ENCODE results near the gene ZNF827. TPM values are rescaled to one million over a fixed set of nuclear protein-coding genes. Genes with fewer than 3 reads are reported as not detected.

ZNF827 gene
- total RNA-seq, 1 donor from 2014 or later, result 27.2 TPM

DNA sequence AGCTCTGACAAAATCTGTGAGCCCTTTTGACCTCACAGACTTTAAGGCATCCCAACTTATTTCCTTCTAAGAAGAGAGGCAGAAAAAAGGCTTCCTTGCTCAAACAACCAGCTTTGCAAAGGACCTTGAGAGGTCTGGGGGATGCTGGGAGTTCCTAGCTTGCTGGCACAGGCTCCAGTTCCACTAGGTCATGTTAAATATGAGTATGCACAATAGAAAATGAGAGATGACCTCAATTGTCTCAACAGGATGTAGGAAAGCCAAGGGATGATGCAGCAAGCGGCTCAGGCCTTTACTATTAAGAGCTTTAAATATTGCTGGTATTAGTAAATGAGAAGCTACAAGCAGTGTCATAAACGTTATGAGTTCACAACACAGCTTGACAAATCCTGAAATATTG is 13.3 kb upstream of the ZNF827 start:
- no peak for ATAC-seq (ENCODE audit: low read depth)
- H3K27me3 Mint-ChIP-seq, result peaks cover 6% of the 10 kb centered on the region
- DNase-seq, result no peak
- no peaks in the 10 kb centered on the region for H3K36me3 Mint-ChIP-seq (ENCODE audit: low read depth)
- peaks cover 6% of the 10 kb centered on the region for H3K4me1 Mint-ChIP-seq
- TF ChIP-seq, protein P1, sequence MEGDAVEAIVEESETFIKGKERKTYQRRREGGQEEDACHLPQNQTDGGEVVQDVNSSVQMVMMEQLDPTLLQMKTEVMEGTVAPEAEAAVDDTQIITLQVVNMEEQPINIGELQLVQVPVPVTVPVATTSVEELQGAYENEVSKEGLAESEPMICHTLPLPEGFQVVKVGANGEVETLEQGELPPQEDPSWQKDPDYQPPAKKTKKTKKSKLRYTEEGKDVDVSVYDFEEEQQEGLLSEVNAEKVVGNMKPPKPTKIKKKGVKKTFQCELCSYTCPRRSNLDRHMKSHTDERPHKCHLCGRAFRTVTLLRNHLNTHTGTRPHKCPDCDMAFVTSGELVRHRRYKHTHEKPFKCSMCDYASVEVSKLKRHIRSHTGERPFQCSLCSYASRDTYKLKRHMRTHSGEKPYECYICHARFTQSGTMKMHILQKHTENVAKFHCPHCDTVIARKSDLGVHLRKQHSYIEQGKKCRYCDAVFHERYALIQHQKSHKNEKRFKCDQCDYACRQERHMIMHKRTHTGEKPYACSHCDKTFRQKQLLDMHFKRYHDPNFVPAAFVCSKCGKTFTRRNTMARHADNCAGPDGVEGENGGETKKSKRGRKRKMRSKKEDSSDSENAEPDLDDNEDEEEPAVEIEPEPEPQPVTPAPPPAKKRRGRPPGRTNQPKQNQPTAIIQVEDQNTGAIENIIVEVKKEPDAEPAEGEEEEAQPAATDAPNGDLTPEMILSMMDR (IDR thresholded peaks at IDR 0.05), result no peak
- no peak overlapping the region for H3K4me3 Mint-ChIP-seq
- POLR2A ChIA-PET, result no interaction called here
- no peak overlapping the region for H3K27ac Mint-ChIP-seq
- intact Hi-C loops (cut with micrococcal nuclease), result no loop called here
- H3K9me3 Mint-ChIP-seq, result no peaks in the 10 kb centered on the region
- CTCF ChIA-PET, result no interaction called here

DNA sequence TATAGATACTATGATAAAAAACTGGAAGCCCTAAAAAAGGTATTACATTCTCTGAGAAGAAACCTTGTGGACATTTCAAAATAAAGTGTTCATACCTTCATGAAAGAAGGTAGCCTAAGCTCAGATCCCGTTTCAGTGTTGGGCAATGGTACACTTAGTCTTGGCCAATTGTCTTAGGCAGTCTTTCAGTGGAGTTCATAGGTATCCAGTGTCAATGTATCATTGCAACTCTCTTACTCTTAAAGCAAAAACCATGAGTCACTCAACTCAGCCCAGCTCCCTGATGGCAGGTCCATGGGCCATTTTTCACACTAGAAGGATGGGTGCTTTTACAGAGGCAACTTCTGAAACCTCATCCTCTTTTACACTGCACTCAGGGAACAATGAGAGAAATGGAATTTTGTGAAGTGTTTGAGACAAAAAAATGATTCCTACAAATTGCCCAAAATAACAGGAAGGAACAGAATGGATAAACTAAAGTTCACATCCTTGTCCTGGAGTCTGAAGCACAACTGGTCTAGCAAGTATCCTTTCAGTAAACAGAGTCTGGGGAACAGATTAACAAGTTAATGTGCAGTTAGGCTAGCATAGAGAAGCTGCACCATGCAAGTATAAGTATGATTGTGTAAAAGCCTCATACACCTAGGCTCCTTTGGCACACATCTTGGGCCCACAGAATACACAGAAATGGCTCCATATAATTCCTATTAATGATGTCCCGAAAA is 7.0 kb upstream of the ZNF827 start:
- POLR2A ChIA-PET, result no interaction called here
- TF ChIP-seq, protein P1 (IDR thresholded peaks at IDR 0.05), result no peak
- Mint-ChIP-seq H3K27ac (no peak overlapping the region), H3K4me1 (no peaks in the 10 kb centered on the region), H3K4me3 (no peak overlapping the region), H3K36me3 (ENCODE audit: low read depth) (no peaks in the 10 kb centered on the region), H3K27me3 (peaks cover 5% of the 10 kb centered on the region), H3K9me3 (no peaks in the 10 kb centered on the region)
- CTCF ChIA-PET, result no interaction called here
- intact Hi-C loops (cut with micrococcal nuclease), result no loop called here
- DNase-seq (no peak), ATAC-seq (ENCODE audit: low read depth) (no peak)

DNA sequence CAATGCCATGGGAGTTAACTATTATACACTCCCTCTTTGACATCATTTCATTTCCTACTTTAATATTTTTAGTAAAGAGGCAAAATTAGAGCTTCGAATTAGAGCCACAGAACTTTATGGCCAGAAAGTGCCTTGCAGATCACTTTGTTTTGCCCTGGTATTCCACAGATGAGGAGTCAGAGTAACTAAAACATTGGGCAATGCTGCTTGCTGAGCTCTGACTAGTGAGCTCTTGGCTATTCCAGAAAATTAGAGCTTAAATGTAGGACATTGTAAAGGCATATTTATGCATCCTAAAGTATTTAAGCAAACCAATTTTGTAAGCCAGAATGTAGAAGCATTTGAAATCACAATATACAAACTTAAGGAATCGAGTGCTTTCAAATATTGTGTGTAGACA is 6.3 kb upstream of the ZNF827 start:
- intact Hi-C loops (cut with micrococcal nuclease), result no loop called here
- H3K27ac Mint-ChIP-seq, result no peak overlapping the region
- H3K9me3 Mint-ChIP-seq, result no peaks in the 10 kb centered on the region
- H3K27me3 Mint-ChIP-seq, result peaks cover under 1% of the 10 kb centered on the region
- TF ChIP-seq, protein P1 (IDR thresholded peaks at IDR 0.05), result no peak
- DNase-seq, result no peak
- CTCF ChIA-PET, result no interaction called here
- H3K4me1 Mint-ChIP-seq, result no peaks in the 10 kb centered on the region
- POLR2A ChIA-PET, result no interaction called here
- no peak for ATAC-seq (ENCODE audit: low read depth)
- H3K36me3 Mint-ChIP-seq (ENCODE audit: low read depth), result no peaks in the 10 kb centered on the region
- no peak overlapping the region for H3K4me3 Mint-ChIP-seq

DNA sequence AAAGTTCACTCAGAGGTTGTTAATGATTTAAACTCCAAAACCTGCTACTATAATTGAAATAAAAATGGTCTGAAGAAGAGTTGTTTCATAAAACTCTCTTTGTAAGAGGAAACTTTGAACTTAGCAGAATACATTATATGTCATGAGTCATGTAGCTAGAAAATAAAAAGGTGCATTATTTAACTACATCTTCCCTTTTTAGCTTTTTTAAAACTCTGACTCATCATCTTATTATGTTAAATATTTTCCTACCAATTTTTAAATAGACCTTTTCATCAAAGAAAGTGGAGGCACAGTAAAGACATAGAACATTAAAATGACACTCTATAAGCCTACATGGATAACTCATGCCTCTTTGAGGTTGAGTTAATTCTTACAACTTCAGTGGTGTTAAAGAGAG is 1.2 kb upstream of the ZNF827 start:
- ATAC-seq (ENCODE audit: low read depth), result no peak
- Mint-ChIP-seq H3K36me3 (ENCODE audit: low read depth) (peaks cover 10% of the 10 kb centered on the region), H3K9me3 (no peaks in the 10 kb centered on the region), H3K27ac (no peak overlapping the region), H3K27me3 (no peaks in the 10 kb centered on the region), H3K4me3 (no peak overlapping the region), H3K4me1 (peaks cover 26% of the 10 kb centered on the region)
- CTCF ChIA-PET, result interaction anchor here (1.8 kb wide), 1 partner anchor 16 kb away, joined by 4 read pairs; no protein-coding TSS in a partner anchor
- TF ChIP-seq, protein P1 (IDR thresholded peaks at IDR 0.05), result no peak
- POLR2A ChIA-PET, result interaction anchor here (1.5 kb wide), 1 partner anchor 9 kb away, joined by 4 read pairs; no protein-coding TSS in a partner anchor
- DNase-seq, result no peak
- intact Hi-C loops (cut with micrococcal nuclease), result loop anchor here (2.0 to 10.0 kb wide), 6 partner anchors 53 to 1675 kb away; partner anchors contain the start of genes SLC10A7 and TMEM184C

DNA sequence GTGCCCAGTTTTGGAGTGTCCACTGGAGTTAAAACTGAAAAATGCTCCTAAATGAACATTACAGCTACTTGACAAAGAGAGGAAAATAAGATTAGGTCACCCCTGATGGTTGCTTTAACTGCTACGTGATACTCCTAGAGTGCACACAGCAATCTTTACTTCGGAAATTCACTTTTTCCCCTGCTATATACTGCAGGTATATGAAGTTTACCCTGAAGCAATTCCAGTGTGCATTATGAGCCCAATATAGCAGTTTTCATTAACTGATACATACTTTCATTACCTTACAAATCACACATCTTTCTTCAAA is 773 bp upstream of the ZNF827 start:
- peaks cover 10% of the 10 kb centered on the region for H3K36me3 Mint-ChIP-seq (ENCODE audit: low read depth)
- H3K4me3 Mint-ChIP-seq, result peak overlapping the region; percentile 96
- ChIA-PET POLR2A (interaction anchor here (0.5 to 1.5 kb wide), 5 partner anchors 9 to 320 kb away, joined by 3 to 10 read pairs (median 4); partner anchors contain the start of gene MMAA), CTCF (interaction anchor here (1.8 kb wide), 1 partner anchor 16 kb away, joined by 4 read pairs; no protein-coding TSS in a partner anchor)
- no peaks in the 10 kb centered on the region for H3K27me3 Mint-ChIP-seq
- no peak for ATAC-seq (ENCODE audit: low read depth)
- peaks cover 31% of the 10 kb centered on the region for H3K4me1 Mint-ChIP-seq
- no peaks in the 10 kb centered on the region for H3K9me3 Mint-ChIP-seq
- intact Hi-C loops (cut with micrococcal nuclease), result loop anchor here (2.0 to 10.0 kb wide), 6 partner anchors 52 to 1675 kb away; partner anchors contain the start of genes SLC10A7 and TMEM184C
- H3K27ac Mint-ChIP-seq, result peak overlapping the region; percentile 78
- TF ChIP-seq, protein P1 (IDR thresholded peaks at IDR 0.05), result no peak
- no peak for DNase-seq

Data from activated B cell treated with CpG ODN at 0.5 μM for 24 hours (primary cell).